RWPE2 (cell line): Measurements from ENCODE around the gene MARCHF4.

Experiments
- ATAC-seq: fragments of 200-7000 bp; cut with Tn5 transposase; 3 replicates; pipeline ENCODE4 v1.9.1; 2021; ENCODE audit warnings: low read depth
- DNase-seq: peaks from one replicate; pipeline ENCODE4 v3.0.0-alpha.2; 2020; ENCODE audit warnings: low spot score
- H3K27ac ChIP-seq: fragments of 450-650 bp; 2 replicates; pipeline ENCODE4 v1.5.1; 2017; ENCODE audit warnings: mild to moderate bottlenecking; ENCODE audit not compliant: poor library complexity, severe bottlenecking
- H3K27me3 ChIP-seq: fragments of 250-450 bp; sonication (Bioruptor Pico); 2 replicates; pipeline ENCODE4 v1.5.1; 2021; ENCODE audit warnings: mild to moderate bottlenecking, moderate library complexity; ENCODE audit not compliant: insufficient read depth, poor library complexity, severe bottlenecking
- H3K36me3 ChIP-seq: fragments of 250-450 bp; sonication (Bioruptor Pico); 2 replicates; pipeline ENCODE4 v1.5.1; 2020; ENCODE audit warnings: low read depth, mild to moderate bottlenecking, moderate library complexity
- H3K4me1 ChIP-seq: fragments of 250-450 bp; sonication (Bioruptor Pico); 2 replicates; pipeline ENCODE4 v1.5.1; 2021; ENCODE audit warnings: mild to moderate bottlenecking, moderate library complexity; ENCODE audit not compliant: insufficient read depth, poor library complexity, severe bottlenecking
- H3K4me3 ChIP-seq: fragments of 250-450 bp; sonication (Bioruptor Pico); 2 replicates; pipeline ENCODE4 v1.5.1; 2021; ENCODE audit warnings: mild to moderate bottlenecking, moderate library complexity; ENCODE audit not compliant: severe bottlenecking
- H3K9me3 ChIP-seq: fragments of 250-450 bp; sonication (Bioruptor Pico); 2 replicates; pipeline ENCODE4 v1.5.1; 2021; ENCODE audit warnings: mild to moderate bottlenecking, moderate library complexity; ENCODE audit not compliant: severe bottlenecking
- TF ChIP-seq, protein P1 (sequence below): fragments of 450-650 bp; IDR thresholded peaks from one replicate; pipeline ENCODE4 v1.5.1; 2017; ENCODE audit warnings: mild to moderate bottlenecking, moderate library complexity; ENCODE audit not compliant: poor library complexity, severe bottlenecking

Gene MARCHF4

DNA sequence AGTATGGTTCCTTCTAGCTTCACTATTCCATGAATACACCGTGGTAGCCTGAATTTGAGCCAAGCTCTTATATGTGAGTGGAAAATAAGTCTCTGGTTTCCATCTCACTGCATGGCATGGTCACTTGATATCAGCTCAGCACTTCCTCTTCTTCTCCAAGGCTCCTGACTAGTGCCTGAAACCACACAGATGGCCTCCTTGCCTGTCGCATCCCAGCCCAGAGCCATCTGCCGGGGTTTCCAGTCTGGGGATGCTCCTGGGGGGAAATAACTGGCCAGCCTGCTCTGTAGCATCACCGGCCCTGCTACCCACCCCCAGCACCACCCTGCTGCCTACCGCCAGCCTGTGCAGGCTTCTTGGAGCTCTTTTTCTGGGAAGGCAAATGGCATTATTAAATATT lies 7.7 kb upstream of the MARCHF4 start:
- no peaks in the 10 kb centered on the region for H3K4me1 ChIP-seq
- DNase-seq (no peak), ATAC-seq (no peak)
- TF ChIP-seq, protein P1, sequence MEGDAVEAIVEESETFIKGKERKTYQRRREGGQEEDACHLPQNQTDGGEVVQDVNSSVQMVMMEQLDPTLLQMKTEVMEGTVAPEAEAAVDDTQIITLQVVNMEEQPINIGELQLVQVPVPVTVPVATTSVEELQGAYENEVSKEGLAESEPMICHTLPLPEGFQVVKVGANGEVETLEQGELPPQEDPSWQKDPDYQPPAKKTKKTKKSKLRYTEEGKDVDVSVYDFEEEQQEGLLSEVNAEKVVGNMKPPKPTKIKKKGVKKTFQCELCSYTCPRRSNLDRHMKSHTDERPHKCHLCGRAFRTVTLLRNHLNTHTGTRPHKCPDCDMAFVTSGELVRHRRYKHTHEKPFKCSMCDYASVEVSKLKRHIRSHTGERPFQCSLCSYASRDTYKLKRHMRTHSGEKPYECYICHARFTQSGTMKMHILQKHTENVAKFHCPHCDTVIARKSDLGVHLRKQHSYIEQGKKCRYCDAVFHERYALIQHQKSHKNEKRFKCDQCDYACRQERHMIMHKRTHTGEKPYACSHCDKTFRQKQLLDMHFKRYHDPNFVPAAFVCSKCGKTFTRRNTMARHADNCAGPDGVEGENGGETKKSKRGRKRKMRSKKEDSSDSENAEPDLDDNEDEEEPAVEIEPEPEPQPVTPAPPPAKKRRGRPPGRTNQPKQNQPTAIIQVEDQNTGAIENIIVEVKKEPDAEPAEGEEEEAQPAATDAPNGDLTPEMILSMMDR: no peak
- H3K9me3 ChIP-seq: no peaks in the 10 kb centered on the region
- no peaks in the 10 kb centered on the region for H3K36me3 ChIP-seq
- no peak overlapping the region for H3K4me3 ChIP-seq
- no peaks in the 10 kb centered on the region for H3K27me3 ChIP-seq
- no peak overlapping the region for H3K27ac ChIP-seq

DNA sequence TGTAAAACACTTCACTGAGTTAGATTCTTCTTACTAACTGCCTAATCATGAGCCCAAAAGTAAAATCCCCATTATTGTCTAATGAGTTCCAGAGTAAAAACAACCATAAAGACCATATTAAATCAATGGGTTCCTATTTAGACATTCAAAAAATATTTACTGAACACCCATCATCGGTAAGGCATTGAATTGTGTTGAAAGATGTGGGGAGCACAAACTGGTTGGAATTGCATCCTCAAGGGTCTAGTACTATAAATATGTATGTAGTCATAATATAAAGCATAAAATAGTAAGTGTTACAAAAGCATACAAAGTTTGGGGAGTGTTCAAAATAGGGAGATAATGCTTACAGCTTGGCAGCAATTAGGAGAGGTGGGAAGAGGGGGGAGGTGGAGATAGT lies 3.0 kb upstream of the MARCHF4 start:
- H3K4me1 ChIP-seq: peaks cover 21% of the 10 kb centered on the region
- H3K36me3 ChIP-seq: no peaks in the 10 kb centered on the region
- H3K27me3 ChIP-seq: no peaks in the 10 kb centered on the region
- no peak for ATAC-seq
- H3K9me3 ChIP-seq: no peaks in the 10 kb centered on the region
- DNase-seq: no peak
- TF ChIP-seq, protein P1: no peak
- H3K27ac ChIP-seq: no peak overlapping the region
- H3K4me3 ChIP-seq: no peak overlapping the region

DNA sequence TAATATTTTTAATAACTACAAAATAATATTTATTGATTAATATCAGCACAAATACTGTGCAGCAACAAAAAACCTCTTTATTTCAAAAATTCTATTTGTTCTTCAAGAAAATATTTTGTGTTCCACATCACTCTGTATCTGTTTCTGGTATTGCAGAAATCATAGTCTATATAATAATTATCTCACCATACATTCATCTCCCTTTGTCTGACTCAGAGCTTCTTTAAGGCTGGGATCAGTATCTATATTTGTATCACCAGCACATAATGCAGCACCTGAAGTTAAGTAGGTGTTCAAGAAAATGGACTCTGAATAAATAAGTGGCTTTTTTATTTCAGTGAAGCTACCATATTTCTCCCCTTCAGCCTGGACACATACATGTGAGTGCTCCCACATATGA lies 1.6 kb upstream of the MARCHF4 start:
- Histone ChIP-seq H3K27ac (peak overlapping the region; percentile 92), H3K9me3 (no peaks in the 10 kb centered on the region), H3K4me1 (peaks cover 29% of the 10 kb centered on the region), H3K4me3 (no peak overlapping the region), H3K36me3 (no peaks in the 10 kb centered on the region), H3K27me3 (no peaks in the 10 kb centered on the region)
- no peak for ATAC-seq
- no peak for DNase-seq
- TF ChIP-seq, protein P1: no peak

DNA sequence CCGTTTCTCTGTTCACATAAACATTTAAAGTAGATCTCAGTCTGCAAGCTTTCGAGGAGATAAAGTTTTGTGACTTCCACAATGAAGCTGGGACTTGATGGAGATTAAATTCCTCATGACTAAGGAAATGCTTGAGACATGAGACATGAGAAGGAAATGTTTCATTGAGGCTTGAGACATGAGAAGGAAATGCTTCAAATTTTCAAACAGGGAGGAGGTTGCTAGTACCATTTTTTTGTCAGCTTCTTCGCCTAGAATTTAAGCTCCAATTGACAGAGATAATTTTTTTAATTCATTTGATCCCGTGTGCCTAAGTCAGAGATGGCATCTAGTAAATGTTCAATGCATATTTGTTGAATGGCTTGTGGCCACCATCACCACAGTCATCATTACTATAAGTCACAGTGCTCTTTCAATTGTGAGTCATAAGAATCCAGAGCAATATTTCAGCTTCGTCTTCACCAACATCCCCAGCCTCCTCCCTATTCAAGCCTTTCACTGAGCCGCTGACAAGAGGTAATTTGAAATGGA lies 543 bp upstream of the MARCHF4 start:
- Histone ChIP-seq H3K4me3 (peak overlapping the region; percentile 35), H3K27me3 (no peaks in the 10 kb centered on the region), H3K4me1 (peaks cover 29% of the 10 kb centered on the region), H3K27ac (peak overlapping the region; percentile 92), H3K9me3 (no peaks in the 10 kb centered on the region), H3K36me3 (no peaks in the 10 kb centered on the region)
- DNase-seq (no peak), ATAC-seq (peak; percentile 37)
- TF ChIP-seq, protein P1: no peak

DNA sequence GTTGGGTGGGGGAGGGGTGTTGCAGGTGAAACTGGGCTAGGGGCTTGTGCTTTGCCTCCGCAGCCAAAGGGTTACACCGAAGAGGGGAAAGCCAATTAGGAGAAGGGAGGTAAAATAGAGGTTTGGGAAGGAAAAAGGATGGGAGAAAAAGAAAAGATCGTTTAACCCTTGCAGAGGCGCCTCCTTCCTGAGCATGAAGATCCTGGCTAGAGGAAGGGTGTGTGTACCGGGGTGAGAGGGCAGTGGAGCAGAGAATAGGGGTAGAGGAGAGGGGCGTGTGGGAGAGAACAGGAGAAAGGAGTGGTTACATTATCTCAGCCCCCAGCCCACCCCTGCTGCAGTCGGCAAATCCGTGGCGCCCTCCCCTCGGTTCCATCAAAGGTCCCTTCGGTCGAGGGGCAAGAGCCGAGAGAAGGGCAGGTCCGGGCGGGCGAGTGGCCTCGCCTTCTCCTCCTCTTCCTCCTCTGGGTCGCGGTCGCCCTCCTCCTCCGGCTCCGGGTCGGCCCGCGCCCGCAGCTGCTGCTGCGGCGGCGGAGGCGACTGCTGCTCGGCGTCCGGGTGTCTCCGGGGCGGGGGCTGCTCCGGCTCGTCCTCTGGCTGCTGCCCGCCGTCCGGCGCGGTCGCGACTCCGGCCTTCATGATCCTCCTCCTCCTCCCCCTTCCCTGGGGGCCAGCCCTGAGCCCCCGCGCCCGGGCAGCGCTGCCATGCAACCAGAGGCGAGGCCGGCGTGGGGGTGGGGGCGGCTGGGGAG lies 1.1 kb downstream of the MARCHF4 start:
- TF ChIP-seq, protein P1: no peak
- H3K27ac ChIP-seq: peak overlapping the region; percentile 92
- ATAC-seq (no peak), DNase-seq (no peak)
- H3K36me3 ChIP-seq: no peaks in the 10 kb centered on the region
- no peaks in the 10 kb centered on the region for H3K9me3 ChIP-seq
- H3K27me3 ChIP-seq: no peaks in the 10 kb centered on the region
- peak overlapping the region; percentile 35 for H3K4me3 ChIP-seq
- peaks cover 34% of the 10 kb centered on the region for H3K4me1 ChIP-seq
